Thyroid gland (tissue), 4 donors: ENCODE results near the gene ZYG11A. TPM values are rescaled to one million over a fixed set of nuclear protein-coding genes. Genes with fewer than 3 reads are reported as not detected.

ENCODE experiments used
- DNase-seq, 2 donors: peaks; one replicate each; pipeline ENCODE4 v3.0.0-alpha.2; 2019
- H3K27ac ChIP-seq, 3 donors: fragments of 200-600 bp; sonication (generic); 1 replicate in 2 of 3; 2 replicates in 1 of 3; pipeline ENCODE4 v1.5.1; 2016 to 2019; ENCODE audit warnings: mild to moderate bottlenecking in 1 of 3, moderate library complexity in 1 of 3
- H3K27me3 ChIP-seq: fragments of 200-600 bp; sonication (generic); one replicate; pipeline ENCODE4 v1.5.1; 2019
- H3K36me3 ChIP-seq, 2 donors: fragments of 200-600 bp; sonication (generic); one replicate each; pipeline ENCODE4 v1.5.1; 2016 to 2019
- H3K4me1 ChIP-seq, 2 donors: fragments of 200-600 bp; sonication (generic); one replicate each; pipeline ENCODE4 v1.5.1; 2017 to 2019
- H3K4me3 ChIP-seq, 3 donors: fragments of 200-600 bp; sonication (generic); replicated peaks in 1 of 3; 1 replicate in 2 of 3; 2 replicates in 1 of 3; pipeline ENCODE4 v1.5.1; 2016; ENCODE audit warnings: mild to moderate bottlenecking in 1 of 3
- H3K9me3 ChIP-seq: fragments of 200-600 bp; sonication (generic); one replicate; pipeline ENCODE4 v1.5.1; 2017
- POLR2A ChIP-seq, 2 donors: fragments of 450-650 bp; IDR thresholded peaks; one replicate each; pipeline ENCODE4 v1.6.1; 2017; ENCODE audit warnings: antibody characterized with exemption in 2 of 2, mild to moderate bottlenecking in 2 of 2, moderate library complexity in 1 of 2
- WGBS, 2 donors: methylation state at CpG; one replicate each; pipeline ENCODE4 v1.1.5; 2017; 5-methylcytosine and 5-hydroxymethylcytosine counted together
- intact Hi-C: fragments of 100-400 bp; cut with DNase I; formaldehyde crosslinking; loops from one replicate; pipeline ENCODE4 v1.15.1; 2023
- total RNA-seq, 4 donors: library from RNA; depleted of rRNA; stranded (reverse); fragments of >200 nt; gene quantifications; one replicate each; pipeline ENCODE4 v1.2.3, GENCODE V29; 2016
- TF ChIP-seq, protein P1 (sequence below), 6 experiments: fragments of 200-600 bp in 3 of 6; fragments of 450-650 bp in 3 of 6; sonication (generic) in 3 of 6; IDR thresholded peaks; one replicate each; pipeline ENCODE4 v1.5.1; 2016 to 2019; ENCODE audit warnings: antibody characterized with exemption in 6 of 6, mild to moderate bottlenecking in 2 of 6, inconsistent platforms in 1 of 6, moderate library complexity in 1 of 6

The ZYG11A gene
- total RNA-seq, 4 donors from 2014 or later = 4.0 to 9.3 (median 5.9) TPM

DNA sequence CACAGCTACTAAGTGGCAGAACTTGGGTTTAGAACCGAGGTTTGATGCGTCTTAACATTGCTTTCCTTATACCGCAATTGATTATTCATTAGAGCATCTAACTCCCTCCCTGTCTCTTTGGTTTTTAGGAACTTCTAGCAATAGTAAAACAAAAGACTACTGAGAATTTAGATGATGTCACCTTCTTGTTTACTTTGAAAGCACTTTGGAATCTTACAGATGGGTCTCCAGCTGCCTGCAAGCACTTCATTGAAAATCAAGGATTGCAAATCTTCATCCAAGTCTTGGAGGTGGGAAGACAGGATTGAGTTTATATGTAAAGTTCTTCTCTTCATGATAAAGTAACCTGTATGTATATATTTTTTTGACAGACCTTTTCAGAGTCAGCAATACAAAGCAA, 35.0 kb downstream of the ZYG11A start:
- peak overlapping the region; percentile 29 to 82 (median 34) for H3K27ac ChIP-seq
- H3K4me1 ChIP-seq = peaks cover 24 to 39% of the 10 kb centered on the region in 2 donors
- no peak for DNase-seq
- H3K9me3 ChIP-seq = no peaks in the 10 kb centered on the region
- no peak for TF ChIP-seq POLR2A (IDR thresholded peaks at IDR 0.05)
- TF ChIP-seq, protein P1, sequence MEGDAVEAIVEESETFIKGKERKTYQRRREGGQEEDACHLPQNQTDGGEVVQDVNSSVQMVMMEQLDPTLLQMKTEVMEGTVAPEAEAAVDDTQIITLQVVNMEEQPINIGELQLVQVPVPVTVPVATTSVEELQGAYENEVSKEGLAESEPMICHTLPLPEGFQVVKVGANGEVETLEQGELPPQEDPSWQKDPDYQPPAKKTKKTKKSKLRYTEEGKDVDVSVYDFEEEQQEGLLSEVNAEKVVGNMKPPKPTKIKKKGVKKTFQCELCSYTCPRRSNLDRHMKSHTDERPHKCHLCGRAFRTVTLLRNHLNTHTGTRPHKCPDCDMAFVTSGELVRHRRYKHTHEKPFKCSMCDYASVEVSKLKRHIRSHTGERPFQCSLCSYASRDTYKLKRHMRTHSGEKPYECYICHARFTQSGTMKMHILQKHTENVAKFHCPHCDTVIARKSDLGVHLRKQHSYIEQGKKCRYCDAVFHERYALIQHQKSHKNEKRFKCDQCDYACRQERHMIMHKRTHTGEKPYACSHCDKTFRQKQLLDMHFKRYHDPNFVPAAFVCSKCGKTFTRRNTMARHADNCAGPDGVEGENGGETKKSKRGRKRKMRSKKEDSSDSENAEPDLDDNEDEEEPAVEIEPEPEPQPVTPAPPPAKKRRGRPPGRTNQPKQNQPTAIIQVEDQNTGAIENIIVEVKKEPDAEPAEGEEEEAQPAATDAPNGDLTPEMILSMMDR (IDR thresholded peaks at IDR 0.05) = no peak
- H3K27me3 ChIP-seq = no peaks in the 10 kb centered on the region
- 88 to 91% methylated on average over 3 of the region's 3 CpGs for WGBS, 2 donors
- no peaks in the 10 kb centered on the region for H3K36me3 ChIP-seq
- H3K4me3 ChIP-seq = no peak overlapping the region
- intact Hi-C loops = no loop called here

DNA sequence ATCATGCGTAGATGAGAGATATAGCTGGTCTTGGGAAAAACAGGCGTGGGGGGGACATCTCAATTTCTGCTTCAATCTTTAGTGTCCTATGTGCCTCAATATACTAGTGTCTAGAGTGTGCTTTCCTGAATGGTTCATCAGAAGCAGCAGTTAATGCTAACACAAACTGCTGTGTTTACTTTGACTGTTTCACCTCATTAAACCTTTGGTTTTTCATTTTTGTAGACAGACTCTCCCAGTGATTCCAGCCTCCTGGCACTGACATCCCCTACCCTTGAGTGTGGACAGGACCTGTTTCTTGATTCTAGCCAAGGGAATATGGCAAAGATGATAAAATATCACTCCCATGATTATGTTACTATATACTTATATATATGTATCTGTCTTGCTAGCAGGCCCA, 37.6 kb downstream of the ZYG11A start:
- no peaks in the 10 kb centered on the region for H3K27me3 ChIP-seq
- intact Hi-C loops = no loop called here
- H3K36me3 ChIP-seq = no peaks in the 10 kb centered on the region
- H3K4me1 ChIP-seq = peaks cover 24 to 39% of the 10 kb centered on the region in 2 donors
- TF ChIP-seq, protein P1 (IDR thresholded peaks at IDR 0.05) = no peak
- TF ChIP-seq POLR2A (IDR thresholded peaks at IDR 0.05) = no peak
- H3K27ac ChIP-seq = peak overlapping the region; percentile 73 to 85 (median 75)
- WGBS, 2 donors = 62 to 76% methylated on average over 2 of the region's 2 CpGs
- peak; percentile 57 to 67 for DNase-seq
- no peaks in the 10 kb centered on the region for H3K9me3 ChIP-seq
- no peak overlapping the region for H3K4me3 ChIP-seq

DNA sequence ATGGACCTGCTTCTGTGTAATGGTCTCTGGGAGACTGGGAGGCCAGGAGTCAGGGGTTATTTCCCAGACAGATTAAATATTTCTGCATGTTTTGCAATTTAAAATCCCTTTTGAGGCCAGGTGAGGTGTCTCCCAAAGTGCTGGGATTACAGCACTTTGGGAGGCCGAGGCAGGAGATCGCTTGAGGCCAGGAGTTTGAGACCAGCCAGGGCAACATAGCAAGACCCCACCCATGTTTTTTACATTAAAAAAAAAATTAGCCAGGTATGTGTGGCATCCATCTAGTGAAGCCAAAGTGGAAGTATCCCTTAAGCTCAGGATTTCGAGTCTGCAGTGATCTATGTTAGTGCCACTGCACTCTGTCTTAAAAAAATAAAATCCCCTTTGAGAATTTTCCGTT, 44.9 kb downstream of the ZYG11A start:
- no peak overlapping the region for H3K4me3 ChIP-seq
- DNase-seq = no peak
- H3K27ac ChIP-seq = no peak overlapping the region
- H3K9me3 ChIP-seq = no peaks in the 10 kb centered on the region
- whole genome bisulfite sequencing, 2 donors = 87 to 90% methylated on average over 4 of the region's 4 CpGs
- no peaks in the 10 kb centered on the region for H3K4me1 ChIP-seq
- intact Hi-C loops = no loop called here
- H3K27me3 ChIP-seq = no peaks in the 10 kb centered on the region
- H3K36me3 ChIP-seq = peaks cover 0 to 3% of the 10 kb centered on the region in 2 donors
- TF ChIP-seq, protein P1 (IDR thresholded peaks at IDR 0.05) = no peak
- TF ChIP-seq POLR2A (IDR thresholded peaks at IDR 0.05) = no peak

DNA sequence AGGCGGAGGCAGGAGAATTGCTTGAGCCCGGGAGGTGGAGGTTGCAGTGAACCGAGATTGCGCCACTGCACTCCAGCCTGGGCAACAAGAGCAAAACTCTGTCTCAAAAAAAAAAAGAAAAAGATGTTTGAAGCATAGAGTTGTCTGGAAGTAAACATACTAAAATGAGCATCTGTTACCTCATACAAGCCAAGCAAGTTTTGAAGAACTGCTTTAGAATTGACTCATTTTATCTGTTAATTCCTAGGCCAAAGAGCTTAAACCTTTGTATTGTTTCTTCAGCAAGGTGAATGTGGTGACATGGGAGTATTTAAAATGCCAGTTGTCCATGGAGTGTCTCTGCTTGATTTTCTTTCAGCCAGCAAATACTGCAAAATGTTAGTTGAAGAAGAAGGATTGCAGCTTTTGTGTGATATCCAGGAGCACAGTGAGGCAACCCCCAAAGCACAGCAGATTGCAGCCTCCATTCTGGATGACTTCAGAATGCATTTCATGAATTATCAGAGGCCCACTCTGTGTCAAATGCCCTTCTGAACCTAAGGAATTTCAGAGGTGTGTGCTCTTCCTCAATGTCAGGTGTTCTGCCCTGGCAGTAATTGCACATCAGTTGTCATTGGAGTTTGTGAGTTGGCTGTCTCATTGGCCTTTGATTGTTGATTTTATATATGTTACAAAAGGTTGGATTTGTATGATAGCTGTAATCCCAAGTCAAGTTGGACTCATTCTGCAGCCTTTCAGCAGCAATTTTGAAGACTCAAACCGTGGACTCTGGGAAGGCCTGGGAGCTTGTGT, 50.1 kb downstream of the ZYG11A start:
- intact Hi-C loops = no loop called here
- Histone ChIP-seq H3K27me3 (no peaks in the 10 kb centered on the region), H3K4me3 (no peak overlapping the region), H3K36me3 (peaks cover 5 to 13% of the 10 kb centered on the region in 2 donors), H3K4me1 (no peaks in the 10 kb centered on the region), H3K27ac (no peak overlapping the region), H3K9me3 (no peaks in the 10 kb centered on the region)
- no peak for DNase-seq
- no peak for TF ChIP-seq POLR2A (IDR thresholded peaks at IDR 0.05)
- TF ChIP-seq, protein P1 (IDR thresholded peaks at IDR 0.05) = no peak
- 90 to 93% methylated on average over 5 of the region's 5 CpGs for WGBS, 2 donors

DNA sequence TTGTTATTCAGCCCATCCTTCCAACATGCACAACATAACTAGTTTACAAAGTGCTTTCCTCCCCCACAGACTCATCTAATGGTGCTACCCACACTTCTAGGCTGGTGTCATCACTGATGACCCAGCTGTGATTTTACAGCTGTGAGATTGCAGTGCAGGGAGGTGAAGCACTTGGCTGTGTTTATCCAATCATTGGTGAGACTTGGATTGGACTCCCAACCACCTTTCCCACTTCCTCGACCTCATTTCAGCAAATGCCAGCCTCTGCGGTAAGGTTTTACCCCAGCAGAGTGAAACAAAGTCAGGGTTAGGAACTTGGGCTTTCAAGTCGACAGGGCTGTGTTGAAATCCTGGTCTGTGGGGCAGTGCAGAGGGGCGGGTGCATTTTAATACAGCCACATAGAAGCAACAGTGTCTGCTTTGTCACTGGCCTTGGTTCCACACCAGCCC, 56.9 kb downstream of the ZYG11A start:
- WGBS, 2 donors = 54 to 61% methylated on average over 4 of the region's 4 CpGs
- Histone ChIP-seq H3K4me3 (no peak overlapping the region), H3K27ac (no peak overlapping the region), H3K36me3 (peaks cover 6 to 13% of the 10 kb centered on the region in 2 donors), H3K9me3 (no peaks in the 10 kb centered on the region), H3K27me3 (no peaks in the 10 kb centered on the region), H3K4me1 (no peaks in the 10 kb centered on the region)
- TF ChIP-seq, protein P1 (IDR thresholded peaks at IDR 0.05) = no peak
- intact Hi-C loops = no loop called here
- no peak for DNase-seq
